Brain microvascular endothelial cell (primary cell): ENCODE data around the gene LHX4.

Source experiments
- DNase-seq: peaks from one replicate; pipeline ENCODE4 v3.0.0-alpha.2; 2020
- H3K27ac ChIP-seq: fragments of 250-450 bp; sonication (Bioruptor Pico); 2 replicates; pipeline ENCODE4 v1.5.1; 2020; ENCODE audit warnings: mild to moderate bottlenecking, moderate library complexity
- H3K27me3 ChIP-seq: fragments of 250-450 bp; sonication (Bioruptor Pico); replicated peaks from 2 replicates; pipeline ENCODE4 v1.5.1; 2020; ENCODE audit warnings: mild to moderate bottlenecking
- H3K36me3 ChIP-seq: fragments of 250-450 bp; sonication (Bioruptor Pico); replicated peaks from 2 replicates; pipeline ENCODE4 v1.5.1; 2020; ENCODE audit warnings: mild to moderate bottlenecking
- H3K4me3 ChIP-seq: 2 replicates; pipeline ENCODE4 v1.5.1; 2011; ENCODE audit warnings: low read depth, mild to moderate bottlenecking, control low read depth, low read length, moderate library complexity
- in situ Hi-C: cut with HindIII; loops from 2 replicates; pipeline ENCODE4 v1.10.0; 2017; ENCODE audit warnings: low sequenced_read_pairs, low pct_ligation_motif_present
- TF ChIP-seq, protein P1 (sequence below): IDR thresholded peaks from 2 replicates; pipeline ENCODE4 v1.5.1; 2011; ENCODE audit warnings: low read depth, mild to moderate bottlenecking, moderate library complexity, low read length, control low read depth, inconsistent platforms; ENCODE audit errors: missing control alignments

The LHX4 gene

DNA sequence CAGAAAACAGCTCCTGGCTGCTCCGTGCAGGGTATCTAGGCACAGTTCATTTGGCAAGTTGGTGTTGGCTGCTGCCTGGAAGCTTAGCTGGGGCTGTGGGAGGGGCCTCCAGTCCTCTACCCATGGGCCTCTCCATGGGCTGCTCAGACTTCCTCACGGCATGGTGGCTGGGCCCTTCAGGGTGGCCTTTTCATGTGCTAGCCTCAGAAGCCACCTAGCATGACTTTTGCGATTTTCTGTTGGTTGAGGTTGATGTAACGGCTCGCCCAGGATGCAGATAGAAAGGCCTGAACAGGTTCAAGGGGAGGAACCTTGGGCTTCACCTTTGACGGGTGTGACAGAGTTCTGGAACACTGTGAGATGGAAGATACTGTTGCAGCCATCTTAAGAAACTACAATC is 25.8 kb upstream of the LHX4 start:
- H3K36me3 ChIP-seq: peaks cover 2% of the 10 kb centered on the region
- no peak for DNase-seq
- no peaks in the 10 kb centered on the region for H3K27me3 ChIP-seq
- TF ChIP-seq, protein P1, sequence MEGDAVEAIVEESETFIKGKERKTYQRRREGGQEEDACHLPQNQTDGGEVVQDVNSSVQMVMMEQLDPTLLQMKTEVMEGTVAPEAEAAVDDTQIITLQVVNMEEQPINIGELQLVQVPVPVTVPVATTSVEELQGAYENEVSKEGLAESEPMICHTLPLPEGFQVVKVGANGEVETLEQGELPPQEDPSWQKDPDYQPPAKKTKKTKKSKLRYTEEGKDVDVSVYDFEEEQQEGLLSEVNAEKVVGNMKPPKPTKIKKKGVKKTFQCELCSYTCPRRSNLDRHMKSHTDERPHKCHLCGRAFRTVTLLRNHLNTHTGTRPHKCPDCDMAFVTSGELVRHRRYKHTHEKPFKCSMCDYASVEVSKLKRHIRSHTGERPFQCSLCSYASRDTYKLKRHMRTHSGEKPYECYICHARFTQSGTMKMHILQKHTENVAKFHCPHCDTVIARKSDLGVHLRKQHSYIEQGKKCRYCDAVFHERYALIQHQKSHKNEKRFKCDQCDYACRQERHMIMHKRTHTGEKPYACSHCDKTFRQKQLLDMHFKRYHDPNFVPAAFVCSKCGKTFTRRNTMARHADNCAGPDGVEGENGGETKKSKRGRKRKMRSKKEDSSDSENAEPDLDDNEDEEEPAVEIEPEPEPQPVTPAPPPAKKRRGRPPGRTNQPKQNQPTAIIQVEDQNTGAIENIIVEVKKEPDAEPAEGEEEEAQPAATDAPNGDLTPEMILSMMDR: no peak
- H3K27ac ChIP-seq: no peak overlapping the region
- in situ Hi-C loops: no loop called here
- no peak overlapping the region for H3K4me3 ChIP-seq

DNA sequence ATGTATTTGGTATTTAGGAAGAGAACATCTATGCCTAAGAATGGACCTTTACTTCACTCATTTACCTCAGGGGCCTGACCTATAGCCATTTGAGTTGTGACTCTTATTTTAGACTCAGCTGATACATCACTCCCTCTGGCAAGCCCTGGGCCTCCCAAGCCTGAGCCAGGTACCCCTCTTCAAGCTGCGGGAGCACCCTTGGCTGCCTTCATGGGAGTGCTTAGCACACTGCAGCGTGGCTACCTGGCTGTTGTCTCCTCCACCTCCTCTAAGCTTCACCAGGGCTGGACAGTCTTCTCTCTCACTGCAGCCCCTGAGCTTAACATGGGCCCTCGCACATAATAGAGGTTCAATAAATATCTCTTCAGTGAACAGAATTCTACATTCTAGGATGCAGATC is 23.5 kb upstream of the LHX4 start:
- H3K4me3 ChIP-seq: no peak overlapping the region
- no peaks in the 10 kb centered on the region for H3K27me3 ChIP-seq
- TF ChIP-seq, protein P1: no peak
- in situ Hi-C loops: no loop called here
- H3K27ac ChIP-seq: no peak overlapping the region
- H3K36me3 ChIP-seq: no peaks in the 10 kb centered on the region
- DNase-seq: no peak

DNA sequence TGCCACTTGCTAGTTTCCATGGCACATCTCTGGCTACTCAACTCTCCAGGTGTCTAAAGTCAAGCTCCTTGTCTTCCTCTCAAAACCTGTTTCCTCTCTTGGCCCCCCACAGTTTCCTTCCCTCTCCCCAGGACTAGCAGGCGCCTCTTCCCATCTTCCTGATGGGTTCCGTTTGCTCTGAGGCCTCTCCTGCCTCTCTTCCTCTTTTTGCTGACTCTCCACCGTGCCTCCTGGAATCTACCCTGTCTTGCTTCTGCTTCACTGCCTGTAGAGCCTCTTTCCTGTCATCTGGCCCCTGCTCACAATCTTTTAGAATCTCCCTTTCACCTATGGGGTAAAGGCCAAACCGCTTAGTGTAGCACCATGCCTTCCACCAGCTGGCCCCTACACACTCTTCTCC is 21.8 kb upstream of the LHX4 start:
- H3K4me3 ChIP-seq: no peak overlapping the region
- DNase-seq: no peak
- no peak overlapping the region for H3K27ac ChIP-seq
- H3K27me3 ChIP-seq: no peaks in the 10 kb centered on the region
- TF ChIP-seq, protein P1: no peak
- H3K36me3 ChIP-seq: no peaks in the 10 kb centered on the region
- in situ Hi-C loops: no loop called here

DNA sequence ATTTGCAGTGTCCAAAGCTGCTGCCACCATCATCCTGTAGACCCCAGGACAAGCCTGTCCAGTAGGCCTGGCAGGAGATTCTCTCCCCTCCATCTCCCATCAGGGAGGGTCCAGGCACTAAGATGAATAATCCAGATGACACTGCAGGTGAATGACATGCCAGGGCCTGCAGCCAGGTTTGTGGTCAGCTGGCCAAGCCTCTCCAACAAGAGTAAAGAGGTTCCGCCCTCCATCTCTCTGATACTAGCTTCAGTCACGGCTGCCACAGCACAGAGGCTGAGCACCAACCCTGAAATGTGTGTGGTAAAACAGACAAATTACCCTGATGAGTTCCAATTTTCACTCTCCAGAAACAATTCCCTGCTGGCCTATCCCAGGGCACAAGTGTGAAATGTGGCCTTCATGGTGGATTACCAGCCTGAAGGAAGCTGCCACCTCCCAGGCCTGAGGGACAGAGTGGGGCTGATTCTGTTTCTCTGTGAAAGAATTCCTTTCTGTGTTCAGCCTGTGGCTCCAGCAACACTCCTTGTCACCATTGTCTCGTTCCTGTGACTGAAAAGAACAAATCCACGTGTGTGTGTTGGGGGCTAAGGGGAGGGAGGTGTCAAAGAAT is 19.9 kb upstream of the LHX4 start:
- no peak overlapping the region for H3K27ac ChIP-seq
- TF ChIP-seq, protein P1: no peak
- in situ Hi-C loops: no loop called here
- DNase-seq: no peak
- no peaks in the 10 kb centered on the region for H3K27me3 ChIP-seq
- H3K4me3 ChIP-seq: no peak overlapping the region
- H3K36me3 ChIP-seq: no peaks in the 10 kb centered on the region

DNA sequence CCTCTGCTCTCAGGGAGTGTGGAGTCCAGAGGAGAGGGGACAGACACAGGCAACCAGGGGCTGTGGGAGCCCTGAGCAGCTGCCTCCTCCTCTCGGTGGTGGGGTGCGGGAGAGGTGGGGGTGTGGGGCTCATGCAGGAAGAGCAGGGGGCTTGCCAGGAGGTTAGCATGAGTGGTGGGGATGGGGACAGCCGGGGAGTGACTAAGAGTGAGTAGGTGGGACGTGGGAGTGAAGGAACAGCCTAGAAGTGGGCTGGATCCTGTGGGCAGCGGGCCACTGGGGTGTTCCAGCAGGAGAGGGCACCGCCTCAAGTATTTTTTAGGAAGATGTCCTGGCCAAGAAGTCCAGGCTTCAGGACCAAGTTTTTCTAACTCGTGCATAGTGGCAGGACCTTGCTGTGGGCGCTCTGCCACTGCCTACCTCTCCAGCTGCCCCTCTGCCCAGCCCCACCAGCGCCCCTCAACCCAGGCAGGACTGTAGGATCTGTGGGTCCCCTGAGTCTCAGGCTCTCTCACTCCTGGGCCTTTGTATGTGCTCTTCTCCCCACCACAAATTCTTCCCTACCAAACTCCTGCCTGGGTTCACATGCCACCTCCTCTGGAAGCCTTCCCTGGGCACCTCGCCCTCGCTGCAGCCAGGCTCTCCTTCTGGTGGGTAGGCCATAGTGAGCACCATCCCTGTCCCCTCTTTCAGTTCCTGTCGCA is 18.8 kb upstream of the LHX4 start:
- Histone ChIP-seq H3K27ac (no peak overlapping the region), H3K36me3 (no peaks in the 10 kb centered on the region), H3K4me3 (no peak overlapping the region), H3K27me3 (no peaks in the 10 kb centered on the region)
- no peak for DNase-seq
- in situ Hi-C loops: no loop called here
- TF ChIP-seq, protein P1: no peak

DNA sequence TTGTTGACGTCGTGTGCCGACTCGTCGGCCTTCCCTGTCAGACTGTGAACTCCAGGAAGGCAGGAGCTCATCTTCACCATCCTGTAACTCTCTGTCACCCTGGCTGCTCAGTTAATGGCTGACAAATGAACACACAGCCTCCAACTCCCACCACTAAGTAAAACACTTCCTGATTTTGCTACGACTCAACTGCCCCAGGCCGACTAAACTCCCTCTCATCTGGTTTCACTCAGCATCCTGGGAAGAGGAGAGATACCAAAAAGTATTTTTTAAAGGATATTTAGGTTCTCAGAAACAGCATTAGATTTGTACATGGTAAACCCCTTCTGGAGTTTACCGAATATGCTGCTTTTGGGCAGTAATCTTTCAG is 18.2 kb upstream of the LHX4 start:
- Histone ChIP-seq H3K4me3 (no peak overlapping the region), H3K27me3 (no peaks in the 10 kb centered on the region), H3K36me3 (no peaks in the 10 kb centered on the region), H3K27ac (no peak overlapping the region)
- in situ Hi-C loops: no loop called here
- DNase-seq: no peak
- TF ChIP-seq, protein P1: no peak
